Parathyroid adenoma (tissue), 2 donors: ENCODE measurements around the gene MERTK.
"Not testable (repeated sequence)": the region's sequence is repeated elsewhere in the genome, so short reads cannot be mapped to it uniquely, and the experiment has no call there.

Source experiments
- H2AFZ ChIP-seq: fragments of 300-600 bp; sonication (generic); one replicate; pipeline ENCODE4 v1.7.0; 2017; ENCODE audit warnings: antibody characterized with exemption, mild to moderate bottlenecking
- H3K27ac ChIP-seq: fragments of 300-600 bp; sonication (generic); one replicate; pipeline ENCODE4 v1.7.0; 2017
- H3K27me3 ChIP-seq: fragments of 300-600 bp; sonication (generic); one replicate; pipeline ENCODE4 v1.7.0; 2017; ENCODE audit warnings: low read length; ENCODE audit not compliant: control insufficient read depth, insufficient read depth
- H3K36me3 ChIP-seq: fragments of 300-600 bp; sonication (generic); one replicate; pipeline ENCODE4 v1.7.0; 2017; ENCODE audit warnings: low read length; ENCODE audit not compliant: control insufficient read depth, insufficient read depth
- H3K4me1 ChIP-seq: fragments of 300-600 bp; sonication (generic); one replicate; pipeline ENCODE4 v1.7.0; 2017; ENCODE audit warnings: control low read depth
- H3K4me2 ChIP-seq: fragments of 300-600 bp; sonication (generic); one replicate; pipeline ENCODE4 v1.7.0; 2017; ENCODE audit warnings: low read length
- H3K4me3 ChIP-seq: fragments of 300-600 bp; sonication (generic); one replicate; pipeline ENCODE4 v1.7.0; 2017; ENCODE audit warnings: low read depth, low read length
- H3K79me2 ChIP-seq: fragments of 300-600 bp; sonication (generic); one replicate; pipeline ENCODE4 v1.7.0; 2017; ENCODE audit warnings: control low read depth
- H3K9ac ChIP-seq: fragments of 300-600 bp; sonication (generic); one replicate; pipeline ENCODE4 v1.7.0; 2017; ENCODE audit warnings: mild to moderate bottlenecking
- H3K9me3 ChIP-seq: fragments of 300-600 bp; sonication (generic); one replicate; pipeline ENCODE4 v1.7.0; 2017; ENCODE audit warnings: low read length; ENCODE audit not compliant: control insufficient read depth
- TF ChIP-seq, protein P1 (sequence below): fragments of 300-600 bp; sonication (generic); IDR thresholded peaks from one replicate; pipeline ENCODE4 v1.7.0; 2017; ENCODE audit warnings: antibody characterized with exemption, mild to moderate bottlenecking
- donor health status: primary hyperparathyroidism.

MERTK gene

GRCh38 chr2:112034924-112035323 is 136.5 kb downstream of the MERTK start:
- no peak overlapping the region for H2AFZ ChIP-seq
- H3K79me2 ChIP-seq: no peaks in the 10 kb centered on the region
- H3K27me3 ChIP-seq: no peaks in the 10 kb centered on the region
- no peak overlapping the region for H3K4me2 ChIP-seq
- H3K9me3 ChIP-seq: no peaks in the 10 kb centered on the region
- H3K4me3 ChIP-seq: no peak overlapping the region
- H3K36me3 ChIP-seq: no peaks in the 10 kb centered on the region
- TF ChIP-seq, protein P1, sequence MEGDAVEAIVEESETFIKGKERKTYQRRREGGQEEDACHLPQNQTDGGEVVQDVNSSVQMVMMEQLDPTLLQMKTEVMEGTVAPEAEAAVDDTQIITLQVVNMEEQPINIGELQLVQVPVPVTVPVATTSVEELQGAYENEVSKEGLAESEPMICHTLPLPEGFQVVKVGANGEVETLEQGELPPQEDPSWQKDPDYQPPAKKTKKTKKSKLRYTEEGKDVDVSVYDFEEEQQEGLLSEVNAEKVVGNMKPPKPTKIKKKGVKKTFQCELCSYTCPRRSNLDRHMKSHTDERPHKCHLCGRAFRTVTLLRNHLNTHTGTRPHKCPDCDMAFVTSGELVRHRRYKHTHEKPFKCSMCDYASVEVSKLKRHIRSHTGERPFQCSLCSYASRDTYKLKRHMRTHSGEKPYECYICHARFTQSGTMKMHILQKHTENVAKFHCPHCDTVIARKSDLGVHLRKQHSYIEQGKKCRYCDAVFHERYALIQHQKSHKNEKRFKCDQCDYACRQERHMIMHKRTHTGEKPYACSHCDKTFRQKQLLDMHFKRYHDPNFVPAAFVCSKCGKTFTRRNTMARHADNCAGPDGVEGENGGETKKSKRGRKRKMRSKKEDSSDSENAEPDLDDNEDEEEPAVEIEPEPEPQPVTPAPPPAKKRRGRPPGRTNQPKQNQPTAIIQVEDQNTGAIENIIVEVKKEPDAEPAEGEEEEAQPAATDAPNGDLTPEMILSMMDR: no peak
- H3K9ac ChIP-seq: no peak overlapping the region
- H3K27ac ChIP-seq: no peak overlapping the region
- H3K4me1 ChIP-seq: no peaks in the 10 kb centered on the region

- no peak overlapping the region for H3K4me2 ChIP-seq
- H3K36me3 ChIP-seq: no peaks in the 10 kb centered on the region
- no peaks in the 10 kb centered on the region for H3K79me2 ChIP-seq
- no peaks in the 10 kb centered on the region for H3K4me1 ChIP-seq
- H3K9me3 ChIP-seq: no peaks in the 10 kb centered on the region
- H3K27me3 ChIP-seq: no peaks in the 10 kb centered on the region
- TF ChIP-seq, protein P1: no peak
- H3K4me3 ChIP-seq: no peak overlapping the region
- H3K27ac ChIP-seq: no peak overlapping the region
- no peak overlapping the region for H2AFZ ChIP-seq
- no peak overlapping the region for H3K9ac ChIP-seq
These were observed 137.4 kb downstream of the MERTK start for GRCh38 chr2:112035786-112036185.

- H2AFZ ChIP-seq, H3K4me1 ChIP-seq, H3K27me3 ChIP-seq, H3K36me3 ChIP-seq, H3K4me3 ChIP-seq, H3K9ac ChIP-seq, H3K27ac ChIP-seq, H3K4me2 ChIP-seq, H3K9me3 ChIP-seq, H3K79me2 ChIP-seq: not testable (repeated sequence)
These were observed 141.1 kb downstream of the MERTK start for GRCh38 chr2:112039556-112039955.

DNA sequence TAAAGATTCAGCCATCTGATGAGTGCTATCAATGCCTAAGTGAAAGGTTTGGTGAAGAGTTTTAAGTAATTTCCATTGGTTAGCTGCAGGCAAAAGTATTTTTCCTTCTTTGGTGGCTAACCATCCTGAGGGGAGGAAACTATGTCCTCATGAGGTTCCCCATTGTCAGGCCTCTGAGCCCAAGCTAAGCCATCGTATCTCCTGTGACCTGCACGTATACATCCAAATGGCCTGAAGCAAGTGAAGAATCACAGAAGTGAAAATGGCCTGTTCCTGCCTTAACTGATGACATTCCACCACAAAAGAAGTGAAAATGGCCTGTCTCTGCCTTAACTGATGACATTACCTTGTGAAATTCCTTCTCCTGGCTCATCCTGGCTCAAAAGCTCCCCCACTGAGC is 141.7 kb downstream of the MERTK start:
- H3K27ac ChIP-seq, H3K27me3 ChIP-seq, H3K9ac ChIP-seq, H3K4me2 ChIP-seq, H3K4me1 ChIP-seq, H2AFZ ChIP-seq, H3K79me2 ChIP-seq, H3K36me3 ChIP-seq, H3K9me3 ChIP-seq, H3K4me3 ChIP-seq: not testable (repeated sequence)

DNA sequence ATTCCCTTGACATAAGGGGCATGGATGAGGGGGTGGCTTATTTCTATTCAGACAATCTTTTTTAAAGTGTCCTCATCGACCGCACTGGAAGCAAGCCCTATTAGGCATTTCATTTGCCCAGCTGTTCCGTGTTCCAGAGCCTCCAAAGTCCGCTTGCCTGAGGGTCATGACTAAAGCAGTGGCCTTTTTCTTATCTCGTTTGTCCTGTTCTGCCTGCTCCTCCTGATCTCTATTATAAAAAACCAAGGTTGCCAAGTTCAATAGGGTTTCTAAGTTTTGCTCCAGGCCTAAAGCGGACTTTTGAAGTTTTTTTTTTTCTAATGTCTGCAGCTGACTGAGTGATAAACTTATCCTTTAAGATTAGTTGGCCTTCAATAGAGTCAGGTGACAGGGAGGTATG is 143.1 kb downstream of the MERTK start:
- H3K36me3 ChIP-seq, H3K79me2 ChIP-seq, H3K4me1 ChIP-seq, H3K27me3 ChIP-seq, H3K9me3 ChIP-seq, H3K4me3 ChIP-seq, H3K27ac ChIP-seq, H2AFZ ChIP-seq, H3K4me2 ChIP-seq, H3K9ac ChIP-seq: not testable (repeated sequence)

DNA sequence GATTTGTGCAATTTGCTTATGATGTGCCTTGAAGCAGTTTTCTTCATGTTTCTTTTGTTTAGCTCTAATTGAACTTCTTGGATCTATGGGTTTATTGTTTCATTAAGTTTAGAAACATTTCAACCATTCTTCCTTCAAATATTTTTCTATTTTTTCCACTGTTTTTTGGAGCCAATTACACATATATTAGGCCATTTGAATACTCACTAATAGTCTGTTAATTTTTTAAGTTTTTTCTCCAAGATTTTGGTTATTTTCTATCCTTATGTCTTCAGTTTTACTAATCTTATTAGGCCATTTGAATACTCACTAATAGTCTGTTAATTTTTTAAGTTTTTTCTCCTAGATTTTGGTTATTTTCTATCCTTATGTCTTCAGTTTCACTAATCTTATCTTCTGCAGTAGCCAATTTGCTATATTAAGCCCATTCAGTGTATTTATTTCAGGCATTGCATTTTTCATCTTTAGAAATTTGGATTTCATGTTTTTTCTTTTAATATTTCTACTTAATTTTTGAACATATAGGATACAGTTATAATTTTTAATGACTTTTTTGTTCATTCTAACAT is 147.1 kb downstream of the MERTK start:
- H3K9ac ChIP-seq: no peak overlapping the region
- TF ChIP-seq, protein P1: no peak
- H3K4me2 ChIP-seq: no peak overlapping the region
- no peaks in the 10 kb centered on the region for H3K79me2 ChIP-seq
- no peaks in the 10 kb centered on the region for H3K9me3 ChIP-seq
- H3K27ac ChIP-seq: no peak overlapping the region
- no peaks in the 10 kb centered on the region for H3K27me3 ChIP-seq
- H2AFZ ChIP-seq: no peak overlapping the region
- no peaks in the 10 kb centered on the region for H3K4me1 ChIP-seq
- no peaks in the 10 kb centered on the region for H3K36me3 ChIP-seq
- no peak overlapping the region for H3K4me3 ChIP-seq
